CD14-positive monocyte (primary cell): Measurements from ENCODE around the gene ANKRD39. TPM values are rescaled to one million over a fixed set of nuclear protein-coding genes. Genes with fewer than 3 reads are reported as not detected.

ENCODE experiments used
- DNase-seq, 3 donors: peaks; one replicate each; pipeline ENCODE4 v3.0.0-alpha.2; 2011 to 2022
- H2AFZ ChIP-seq: 2 replicates; pipeline ENCODE4 v1.6.0; 2012; ENCODE audit warnings: mild to moderate bottlenecking, low read depth, low read length, inconsistent platforms; ENCODE audit not compliant: insufficient read depth, poor library complexity, severe bottlenecking
- H3K27ac ChIP-seq, 2 donors: 1 replicate in 1 of 2; 2 replicates in 1 of 2; pipeline ENCODE4 v1.5.1; 2012 to 2013; ENCODE audit warnings: low read length in 2 of 2, control low read depth in 1 of 2, inconsistent platforms in 1 of 2, low read depth in 1 of 2, mild to moderate bottlenecking in 1 of 2
- H3K27me3 ChIP-seq, 2 donors: one replicate each; pipeline versions ENCODE4 v1.6.0 to v1.6.1; 2011 to 2013; ENCODE audit warnings: low read length in 2 of 2; ENCODE audit not compliant: control insufficient read depth in 2 of 2, insufficient read depth in 2 of 2
- H3K36me3 ChIP-seq, 2 donors: replicated peaks in 1 of 2; 1 replicate in 1 of 2; 2 replicates in 1 of 2; pipeline versions ENCODE4 v1.5.1 to v1.6.1; 2012 to 2013; ENCODE audit warnings: low read length in 2 of 2, control low read depth in 1 of 2, inconsistent platforms in 1 of 2, mild to moderate bottlenecking in 1 of 2; ENCODE audit not compliant: insufficient read depth in 2 of 2, control insufficient read depth in 1 of 2
- H3K4me1 ChIP-seq, 2 donors: 1 replicate in 1 of 2; 2 replicates in 1 of 2; pipeline versions ENCODE4 v1.5.1 to v1.6.1; 2012 to 2013; ENCODE audit warnings: low read length in 2 of 2, control low read depth in 1 of 2, inconsistent platforms in 1 of 2, mild to moderate bottlenecking in 1 of 2, moderate library complexity in 1 of 2; ENCODE audit not compliant: insufficient read depth in 2 of 2, control insufficient read depth in 1 of 2
- H3K4me2 ChIP-seq: replicated peaks from 2 replicates; pipeline ENCODE3; 2012; ENCODE audit warnings: low read length, moderate library complexity, mild to moderate bottlenecking; ENCODE audit not compliant: poor library complexity, severe bottlenecking; ENCODE audit errors: extremely low read depth
- H3K4me3 ChIP-seq, 3 experiments: fragments of 200-600 bp in 1 of 3; sonication (generic) in 1 of 3; replicated peaks in 1 of 3; 1 replicate in 2 of 3; 2 replicates in 1 of 3; pipeline ENCODE4 v1.5.1; 2011 to 2013; ENCODE audit warnings: low read length in 3 of 3, mild to moderate bottlenecking in 3 of 3, control low read depth in 2 of 3, low read depth in 2 of 3, inconsistent platforms in 1 of 3, moderate library complexity in 1 of 3
- H3K79me2 ChIP-seq: 2 replicates; pipeline ENCODE4 v1.6.0; 2012; ENCODE audit warnings: mild to moderate bottlenecking, control low read depth, inconsistent platforms, low read length, moderate library complexity; ENCODE audit not compliant: insufficient read depth
- H3K9ac ChIP-seq: 2 replicates; pipeline ENCODE4 v1.6.0; 2017; ENCODE audit warnings: low read length, mild to moderate bottlenecking; ENCODE audit not compliant: insufficient read depth, poor library complexity, severe bottlenecking
- H3K9me3 ChIP-seq, 2 donors: replicated peaks in 1 of 2; 1 replicate in 1 of 2; 2 replicates in 1 of 2; pipeline versions ENCODE4 v1.5.1 to v1.6.1; 2012 to 2013; ENCODE audit warnings: low read length in 2 of 2, control low read depth in 1 of 2; ENCODE audit not compliant: control insufficient read depth in 1 of 2, insufficient read depth in 1 of 2
- H4K20me1 ChIP-seq: 2 replicates; pipeline ENCODE4 v1.6.0; 2012; ENCODE audit warnings: mild to moderate bottlenecking, low read length, control low read depth, moderate library complexity; ENCODE audit not compliant: insufficient read depth
- H3K27ac Mint-ChIP-seq, 7 donors: one replicate each; pipeline ENCODE4 v1.8.0; 2020; ENCODE audit warnings: mild to moderate bottlenecking in 7 of 7, mixed read lengths in 7 of 7, moderate library complexity in 6 of 7, inconsistent platforms in 2 of 7
- H3K27me3 Mint-ChIP-seq, 3 donors: one replicate each; pipeline ENCODE4 v1.8.0; 2021 to 2022; ENCODE audit warnings: low read depth in 3 of 3, mild to moderate bottlenecking in 3 of 3, mixed read lengths in 3 of 3, moderate library complexity in 3 of 3, inconsistent platforms in 1 of 3
- H3K36me3 Mint-ChIP-seq, 2 donors: one replicate each; pipeline ENCODE4 v1.8.0; 2020; ENCODE audit warnings: mixed read lengths in 2 of 2, inconsistent platforms in 1 of 2, mild to moderate bottlenecking in 1 of 2
- H3K4me1 Mint-ChIP-seq: one replicate; pipeline ENCODE4 v1.8.0; 2020; ENCODE audit warnings: mild to moderate bottlenecking, mixed read lengths
- H3K4me3 Mint-ChIP-seq, 2 donors: one replicate each; pipeline ENCODE4 v1.8.0; 2020; ENCODE audit warnings: mild to moderate bottlenecking in 2 of 2, mixed read lengths in 2 of 2, moderate library complexity in 1 of 2
- H3K9me3 Mint-ChIP-seq, 7 donors: one replicate each; pipeline ENCODE4 v1.8.0; 2020 to 2022; ENCODE audit warnings: mixed read lengths in 7 of 7, mild to moderate bottlenecking in 6 of 7, moderate library complexity in 6 of 7, inconsistent platforms in 2 of 7
- WGBS: methylation state at CpG from one replicate; pipeline ENCODE4 v1.1.5; 2013; ENCODE audit warnings: missing lambda C conversion rate; ENCODE audit not compliant: insufficient coverage; 5-methylcytosine and 5-hydroxymethylcytosine counted together
- intact Hi-C, 2 donors: fragments of 100-400 bp; cut with micrococcal nuclease; formaldehyde crosslinking; loops; one replicate each; pipeline versions ENCODE4 v1.15.0 to v1.15.1; 2023
- polyA plus RNA-seq, 3 donors: library from polyadenylated mRNA; depleted of rRNA in 1 of 3; unstranded in 2 of 3; stranded (reverse) in 1 of 3; fragments of 300-500 nt in 2 of 3; fragments of >200 nt in 1 of 3; fragmentation: Illumina TruSeq in 2 of 3; gene quantifications; 1 replicate in 2 of 3; 2 replicates in 1 of 3; pipeline ENCODE4 v1.2.3, GENCODE V29; 2012 to 2021
- TF ChIP-seq, protein P1 (sequence below): fragments of 200-600 bp; IDR thresholded peaks from one replicate; pipeline ENCODE4 v1.8.0; 2022; ENCODE audit warnings: antibody characterized with exemption, mild to moderate bottlenecking

The ANKRD39 gene
- polyA plus RNA-seq, 3 donors: 6.2 to 9.7 (median 9.0) TPM

DNA sequence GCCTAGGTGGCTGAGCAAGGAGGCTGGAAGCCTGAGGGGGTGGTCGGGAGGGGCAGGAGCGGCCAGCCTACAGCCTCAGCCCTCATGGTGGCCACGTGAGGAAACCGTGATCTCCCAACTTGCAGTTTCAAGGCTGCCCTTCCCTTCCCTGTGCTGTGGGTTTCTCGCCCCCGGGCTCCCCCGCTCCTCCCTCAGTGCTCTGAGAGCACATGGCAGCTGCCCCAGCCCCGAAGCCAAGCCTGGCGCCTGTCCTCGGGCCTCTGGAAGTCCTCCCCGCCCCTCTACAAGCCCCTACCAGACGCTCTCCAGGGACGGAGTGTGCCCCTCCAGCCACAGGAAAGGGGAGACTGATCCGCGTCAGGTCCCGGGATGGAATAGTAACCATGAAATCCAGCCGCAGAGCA is 13.4 kb downstream of the ANKRD39 start:
- TF ChIP-seq, protein P1, sequence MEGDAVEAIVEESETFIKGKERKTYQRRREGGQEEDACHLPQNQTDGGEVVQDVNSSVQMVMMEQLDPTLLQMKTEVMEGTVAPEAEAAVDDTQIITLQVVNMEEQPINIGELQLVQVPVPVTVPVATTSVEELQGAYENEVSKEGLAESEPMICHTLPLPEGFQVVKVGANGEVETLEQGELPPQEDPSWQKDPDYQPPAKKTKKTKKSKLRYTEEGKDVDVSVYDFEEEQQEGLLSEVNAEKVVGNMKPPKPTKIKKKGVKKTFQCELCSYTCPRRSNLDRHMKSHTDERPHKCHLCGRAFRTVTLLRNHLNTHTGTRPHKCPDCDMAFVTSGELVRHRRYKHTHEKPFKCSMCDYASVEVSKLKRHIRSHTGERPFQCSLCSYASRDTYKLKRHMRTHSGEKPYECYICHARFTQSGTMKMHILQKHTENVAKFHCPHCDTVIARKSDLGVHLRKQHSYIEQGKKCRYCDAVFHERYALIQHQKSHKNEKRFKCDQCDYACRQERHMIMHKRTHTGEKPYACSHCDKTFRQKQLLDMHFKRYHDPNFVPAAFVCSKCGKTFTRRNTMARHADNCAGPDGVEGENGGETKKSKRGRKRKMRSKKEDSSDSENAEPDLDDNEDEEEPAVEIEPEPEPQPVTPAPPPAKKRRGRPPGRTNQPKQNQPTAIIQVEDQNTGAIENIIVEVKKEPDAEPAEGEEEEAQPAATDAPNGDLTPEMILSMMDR: no peak
- Histone ChIP-seq H3K4me1 (peaks cover 0 to 5% of the 10 kb centered on the region in 2 donors), H3K4me3 (no peak overlapping the region), H2AFZ (no peak overlapping the region), H3K27ac (no peak overlapping the region), H4K20me1 (no peaks in the 10 kb centered on the region), H3K4me2 (no peak overlapping the region), H3K9me3 (no peaks in the 10 kb centered on the region), H3K27me3 (no peaks in the 10 kb centered on the region), H3K79me2 (no peaks in the 10 kb centered on the region), H3K9ac (no peak overlapping the region), H3K36me3 (peaks cover 15 to 24% of the 10 kb centered on the region in 2 donors)
- WGBS: 92% methylated on average over 17 of the region's 17 CpGs
- H3K27ac Mint-ChIP-seq: no peak overlapping the region
- peaks cover 24 to 42% of the 10 kb centered on the region in 2 donors for H3K36me3 Mint-ChIP-seq
- intact Hi-C loops: no loop called here
- H3K4me1 Mint-ChIP-seq: peaks cover 11% of the 10 kb centered on the region
- no peak overlapping the region for H3K4me3 Mint-ChIP-seq
- no peak for DNase-seq
- no peaks in the 10 kb centered on the region for H3K9me3 Mint-ChIP-seq
- peaks cover 1 to 4% (median 1%) of the 10 kb centered on the region in 3 donors for H3K27me3 Mint-ChIP-seq

DNA sequence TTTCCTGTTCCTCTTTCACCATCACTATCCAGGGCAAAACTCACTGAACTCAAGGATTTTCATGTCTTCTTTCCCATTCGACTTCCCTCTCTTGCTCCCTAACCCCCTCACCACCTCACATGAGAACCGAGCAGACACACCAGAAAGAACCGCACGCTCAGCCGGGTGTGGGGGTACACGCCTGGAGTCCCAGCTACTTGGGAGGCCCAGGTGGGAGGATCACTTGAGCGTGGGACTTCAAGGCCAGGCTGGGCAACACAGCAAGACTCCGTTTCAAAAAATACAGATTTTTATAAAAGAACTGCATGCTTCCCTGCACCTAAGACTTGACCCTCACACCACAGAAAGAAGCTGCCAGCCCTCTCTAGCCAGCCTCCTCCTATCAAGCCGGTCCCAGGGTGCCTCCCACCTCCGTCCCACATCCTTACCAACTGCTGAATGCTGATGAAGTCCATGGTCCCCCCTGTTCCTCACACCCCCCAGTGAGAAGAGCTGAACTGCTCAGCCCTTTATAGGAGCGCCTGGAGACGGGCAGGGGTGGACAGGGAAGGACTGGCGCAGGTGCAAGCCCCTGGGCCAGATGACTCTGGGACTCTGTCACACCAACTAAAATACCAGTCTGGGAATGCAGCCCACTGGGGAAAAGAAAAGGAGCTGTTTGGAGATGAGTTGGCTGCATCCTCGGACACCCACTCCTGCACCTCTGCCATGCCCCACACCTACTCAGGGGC is 14.1 kb downstream of the ANKRD39 start, which contains the start of gene ANKRD23:
ANKRD23 (minus strand) TSS at position 484 of the 731 bp plus-strand sequence; CDS start at position 455, 29 bp downstream.
- TF ChIP-seq, protein P1: no peak
- Histone ChIP-seq H3K9me3 (no peaks in the 10 kb centered on the region), H3K4me2 (no peak within 1 kb of the TSS), H3K4me1 (peaks cover 6 to 12% of the 10 kb centered on the region in 2 donors), H3K79me2 (no peaks in the 10 kb centered on the region), H3K4me3 (no peak within 1 kb of the TSS), H3K27me3 (no peaks in the 10 kb centered on the region), H3K36me3 (peaks cover 11 to 22% of the 10 kb centered on the region in 2 donors), H2AFZ (no peak within 1 kb of the TSS), H4K20me1 (no peaks in the 10 kb centered on the region), H3K9ac (no peak within 1 kb of the TSS), H3K27ac (no peak within 1 kb of the TSS)
- 88% methylated on average over 5 of the region's 14 CpGs for WGBS
- Mint-ChIP-seq H3K27ac (peak within 1 kb of the TSS in 4 of 7 donors; percentile 2 to 9 (median 8)), H3K36me3 (peaks cover 24 to 40% of the 10 kb centered on the region in 2 donors), H3K27me3 (peaks cover 1 to 4% (median 1%) of the 10 kb centered on the region in 3 donors), H3K4me1 (peaks cover 17% of the 10 kb centered on the region), H3K4me3 (no peak within 1 kb of the TSS), H3K9me3 (no peaks in the 10 kb centered on the region)
- no peak for DNase-seq
- intact Hi-C loops: no loop called here
